Measurements from ENCODE around the gene CDH12.

DNA sequence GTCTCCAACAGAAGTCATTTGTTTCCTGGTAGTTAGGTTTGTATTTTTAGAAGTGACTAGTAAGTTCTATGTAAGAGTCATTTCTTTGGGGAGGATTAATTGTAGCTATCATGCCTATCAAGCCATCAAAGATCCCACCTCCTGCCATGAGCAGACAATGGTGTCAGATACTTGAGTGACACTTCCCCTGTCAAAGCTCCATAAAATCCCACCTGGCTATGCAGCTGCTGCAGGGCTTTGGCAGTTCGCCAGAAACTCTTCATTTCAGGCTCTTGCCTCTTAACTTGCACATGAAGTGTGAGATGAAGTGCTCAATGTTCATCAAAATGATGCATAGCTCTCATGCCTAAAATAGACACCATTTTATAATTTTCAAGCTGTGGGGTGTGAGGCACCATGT is 312.1 kb downstream of the CDH12 start:
- TF ChIP-seq CTCF (IDR thresholded peaks at IDR 0.05 in 8 of 11, conservative IDR thresholded peaks at IDR 0.05 in 3 of 11) = no peak
- TF ChIP-seq POLR2AphosphoS5 (IDR thresholded peaks at IDR 0.05) = no peak
- no peak for TF ChIP-seq POLR2A (IDR thresholded peaks at IDR 0.05)
